Duodenal mucosa (tissue), 2 donors: ENCODE measurements around the gene USP17L18.
"Not testable (repeated sequence)": the region's sequence is repeated elsewhere in the genome, so short reads cannot be mapped to it uniquely, and the experiment has no call there.

ENCODE experiments used
- H3K27ac ChIP-seq: one replicate; pipeline ENCODE4 v1.7.0; 2013; ENCODE audit warnings: low read depth, low read length
- H3K27me3 ChIP-seq, 2 donors: one replicate each; pipeline ENCODE4 v1.7.0; 2013; ENCODE audit warnings: low read length in 2 of 2, control low read depth in 1 of 2; ENCODE audit not compliant: insufficient read depth in 2 of 2, control insufficient read depth in 1 of 2
- H3K36me3 ChIP-seq, 2 donors: one replicate each; pipeline ENCODE4 v1.7.0; 2013; ENCODE audit warnings: low read length in 2 of 2, control low read depth in 1 of 2; ENCODE audit not compliant: insufficient read depth in 2 of 2, control insufficient read depth in 1 of 2
- H3K4me1 ChIP-seq, 2 donors: one replicate each; pipeline ENCODE4 v1.7.0; 2013; ENCODE audit warnings: low read length in 2 of 2, control low read depth in 1 of 2; ENCODE audit not compliant: insufficient read depth in 2 of 2, control insufficient read depth in 1 of 2
- H3K4me3 ChIP-seq, 2 donors: one replicate each; pipeline ENCODE4 v1.7.0; 2013; ENCODE audit warnings: low read length in 2 of 2, low read depth in 1 of 2
- H3K9ac ChIP-seq, 2 donors: one replicate each; pipeline ENCODE4 v1.7.0; 2013; ENCODE audit warnings: low read length in 2 of 2, low read depth in 1 of 2
- H3K9me3 ChIP-seq, 2 donors: one replicate each; pipeline ENCODE4 v1.7.0; 2013; ENCODE audit warnings: low read length in 2 of 2, control low read depth in 1 of 2; ENCODE audit not compliant: control insufficient read depth in 1 of 2

The USP17L18 gene

GRCh38 chr4:9253078-9253477, 4.6 kb downstream of the USP17L18 start, which contains the start of gene USP17L19:
USP17L19 (plus strand) TSS chr4:9253378; CDS start chr4:9253378, 0 bp downstream.
- not testable (repeated sequence) for H3K27me3 ChIP-seq

DNA sequence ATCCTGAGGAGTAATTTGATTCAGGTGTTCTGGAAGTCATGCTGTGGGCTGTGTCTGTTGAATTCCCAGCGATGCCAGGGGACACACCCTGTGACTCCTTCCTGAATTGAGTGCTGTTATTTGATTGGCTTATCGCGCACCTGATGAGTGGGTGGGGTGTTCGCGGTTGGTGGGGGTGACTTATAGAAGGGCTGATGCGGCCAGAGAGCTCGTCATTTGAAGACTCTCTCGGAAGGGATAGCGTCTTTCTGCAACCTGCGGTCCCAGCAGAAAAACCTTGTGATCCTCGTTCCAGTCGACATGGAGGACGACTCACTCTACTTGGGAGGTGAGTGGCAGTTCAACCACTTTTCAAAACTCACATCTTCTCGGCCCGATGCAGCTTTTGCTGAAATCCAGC, 9.4 kb downstream of the USP17L18 start, which contains the start of gene USP17L20:
TSS of gene USP17L20 (plus strand) at position 301 of the 400 bp plus-strand sequence. CDS start at position 301, 0 bp downstream.
- H3K27me3 ChIP-seq, result not testable (repeated sequence)

More at GRCh38 chr4:9253078-9253477, 4.6 kb downstream of the USP17L18 start, which contains the start of gene USP17L19:
- H3K9me3 ChIP-seq, H3K27ac ChIP-seq, H3K4me3 ChIP-seq, H3K36me3 ChIP-seq, H3K4me1 ChIP-seq, H3K9ac ChIP-seq: not testable (repeated sequence)

DNA sequence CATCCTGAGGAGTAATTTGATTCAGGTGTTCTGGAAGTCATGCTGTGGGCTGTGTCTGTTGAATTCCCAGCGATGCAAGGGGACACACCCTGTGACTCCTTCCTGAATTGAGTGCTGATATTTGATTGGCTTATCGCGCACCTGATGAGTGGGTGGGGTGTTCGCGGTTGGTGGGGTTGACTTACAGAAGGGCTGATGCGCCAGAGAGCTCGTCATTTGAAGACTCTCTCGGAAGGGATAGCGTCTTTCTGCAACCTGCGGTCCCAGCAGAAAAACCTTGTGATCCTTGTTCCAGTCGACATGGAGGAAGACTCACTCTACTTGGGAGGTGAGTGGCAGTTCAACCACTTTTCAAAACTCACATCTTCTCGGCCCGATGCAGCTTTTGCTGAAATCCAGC, 14.1 kb downstream of the USP17L18 start, which contains the start of gene USP17L21:
TSS of gene USP17L21 (plus strand) at position 301 of the 400 bp plus-strand sequence. CDS start at position 301, 0 bp downstream.
- H3K36me3 ChIP-seq, H3K4me1 ChIP-seq, H3K27ac ChIP-seq: not testable (repeated sequence)

More for the DNA sequence above, 9.4 kb downstream of the USP17L18 start, which contains the start of gene USP17L20:
- not testable (repeated sequence) for H3K4me1 ChIP-seq, H3K9ac ChIP-seq, H3K4me3 ChIP-seq, H3K9me3 ChIP-seq, H3K27ac ChIP-seq, H3K36me3 ChIP-seq

GRCh38 chr4:9267319-9267718, 18.9 kb downstream of the USP17L18 start, which contains the start of gene USP17L22:
USP17L22 (plus strand) TSS chr4:9267619; CDS start chr4:9267619, 0 bp downstream.
- not testable (repeated sequence) for H3K9ac ChIP-seq, H3K4me3 ChIP-seq, H3K4me1 ChIP-seq, H3K27me3 ChIP-seq, H3K27ac ChIP-seq, H3K9me3 ChIP-seq, H3K36me3 ChIP-seq

More for the DNA sequence above, 14.1 kb downstream of the USP17L18 start, which contains the start of gene USP17L21:
- not testable (repeated sequence) for H3K9me3 ChIP-seq, H3K9ac ChIP-seq, H3K4me3 ChIP-seq, H3K27me3 ChIP-seq

DNA sequence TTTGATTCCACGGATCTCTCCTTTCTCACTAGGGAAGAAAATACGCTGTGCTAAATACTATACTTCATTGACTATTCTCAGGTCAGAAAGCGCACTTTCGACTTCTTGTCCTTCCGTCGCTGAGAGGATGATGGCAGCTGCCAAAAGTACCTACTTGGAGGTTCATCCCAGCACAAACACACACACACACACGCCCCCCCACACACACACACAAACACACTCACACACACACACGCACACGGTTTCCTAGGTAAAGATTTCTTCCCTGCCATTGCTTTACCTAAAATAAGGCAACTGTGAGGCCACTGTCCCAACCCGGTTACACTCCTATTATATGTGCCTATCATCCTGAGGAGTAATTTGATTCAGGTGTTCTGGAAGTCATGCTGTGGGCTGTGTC, 23.3 kb downstream of the USP17L18 start:
- H3K9ac ChIP-seq, H3K27ac ChIP-seq, H3K27me3 ChIP-seq, H3K9me3 ChIP-seq, H3K36me3 ChIP-seq, H3K4me3 ChIP-seq, H3K4me1 ChIP-seq: not testable (repeated sequence)
